Spleen (tissue), 7 donors: ENCODE results near the gene CLIC6.

Experiments
- POLR2A ChIP-seq, 3 donors: fragments of 450-650 bp; IDR thresholded peaks; one replicate each; pipeline ENCODE4 v1.5.1; 2017; ENCODE audit warnings: antibody characterized with exemption in 3 of 3, mild to moderate bottlenecking in 1 of 3
- POLR2AphosphoS5 ChIP-seq, 3 donors: sonication (generic); formaldehyde crosslinking; IDR thresholded peaks; one replicate each; pipeline ENCODE4 v1.5.1; 2017; ENCODE audit warnings: antibody characterized with exemption in 3 of 3
- TF ChIP-seq, protein P1 (sequence below), 11 experiments: fragments of 200-600 bp in 7 of 11; fragments of 450-650 bp in 4 of 11; sonication (generic) in 4 of 11; IDR thresholded peaks in 8 of 11; conservative IDR thresholded peaks in 3 of 11; 1 replicate in 7 of 11; 2 replicates in 4 of 11; pipeline versions ENCODE4 v1.4.0 to v1.8.0; 2016 to 2021; ENCODE audit warnings: antibody characterized with exemption in 11 of 11, inconsistent platforms in 4 of 11, mild to moderate bottlenecking in 1 of 11
- donor health status: DM: no; HTN: no; CAD: no; lungs with moderate emphysema.
- donor health status: DM: no; HTN: no; CAD: no.
- donor health status: DM: no; HTN: no; CAD: no.

DNA sequence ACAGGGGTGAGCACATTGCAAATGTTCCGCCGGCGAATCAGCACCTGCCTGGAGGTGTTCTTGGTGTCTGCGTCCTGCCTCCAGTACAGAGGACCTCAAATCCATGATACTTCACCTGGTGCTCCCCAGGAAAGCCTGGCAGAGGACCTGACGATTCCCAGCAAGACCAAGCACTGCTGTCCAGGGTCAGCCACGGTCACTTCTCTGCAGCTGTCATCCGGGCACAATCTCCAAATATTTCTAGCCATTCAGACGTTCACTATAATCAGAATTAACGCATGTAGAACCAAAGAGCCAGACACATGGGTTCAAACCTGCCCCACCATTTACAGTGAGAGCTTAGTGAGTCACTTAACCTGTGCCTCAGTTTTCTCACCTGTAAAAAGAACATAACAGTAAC lies 74.5 kb downstream of the CLIC6 start:
- TF ChIP-seq, protein P1, sequence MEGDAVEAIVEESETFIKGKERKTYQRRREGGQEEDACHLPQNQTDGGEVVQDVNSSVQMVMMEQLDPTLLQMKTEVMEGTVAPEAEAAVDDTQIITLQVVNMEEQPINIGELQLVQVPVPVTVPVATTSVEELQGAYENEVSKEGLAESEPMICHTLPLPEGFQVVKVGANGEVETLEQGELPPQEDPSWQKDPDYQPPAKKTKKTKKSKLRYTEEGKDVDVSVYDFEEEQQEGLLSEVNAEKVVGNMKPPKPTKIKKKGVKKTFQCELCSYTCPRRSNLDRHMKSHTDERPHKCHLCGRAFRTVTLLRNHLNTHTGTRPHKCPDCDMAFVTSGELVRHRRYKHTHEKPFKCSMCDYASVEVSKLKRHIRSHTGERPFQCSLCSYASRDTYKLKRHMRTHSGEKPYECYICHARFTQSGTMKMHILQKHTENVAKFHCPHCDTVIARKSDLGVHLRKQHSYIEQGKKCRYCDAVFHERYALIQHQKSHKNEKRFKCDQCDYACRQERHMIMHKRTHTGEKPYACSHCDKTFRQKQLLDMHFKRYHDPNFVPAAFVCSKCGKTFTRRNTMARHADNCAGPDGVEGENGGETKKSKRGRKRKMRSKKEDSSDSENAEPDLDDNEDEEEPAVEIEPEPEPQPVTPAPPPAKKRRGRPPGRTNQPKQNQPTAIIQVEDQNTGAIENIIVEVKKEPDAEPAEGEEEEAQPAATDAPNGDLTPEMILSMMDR (IDR thresholded peaks at IDR 0.05 in 8 of 11, conservative IDR thresholded peaks at IDR 0.05 in 3 of 11): no peak
- TF ChIP-seq POLR2AphosphoS5 (IDR thresholded peaks at IDR 0.05) (no peak), POLR2A (IDR thresholded peaks at IDR 0.05) (no peak)
